Pancreas (tissue), 10 donors: Measurements from ENCODE around the gene PPP2R2B. TPM values are rescaled to one million over a fixed set of nuclear protein-coding genes. Genes with fewer than 3 reads are reported as not detected.

Source experiments
- ATAC-seq, 4 donors: fragments of 200-7000 bp; cut with Tn5 transposase; one replicate each; pipeline versions ENCODE4 v1.8.0 to v1.9.1; 2020; ENCODE audit warnings: mild to moderate bottlenecking in 4 of 4, moderate library complexity in 4 of 4
- DNase-seq, 6 donors: peaks; one replicate each; pipeline ENCODE4 v3.0.0-alpha.2; 2020
- FAIRE-seq: peaks from 2 replicates; lab custom pipeline; 2012; peaks lifted over from hg19 to GRCh38; lab: Jason Lieb, UNC
- H3K27ac ChIP-seq, 4 donors: fragments of 200-600 bp; sonication (generic); 1 replicate in 3 of 4; 2 replicates in 1 of 4; pipeline versions ENCODE4 v1.5.0 to v1.8.0; 2020
- H3K27me3 ChIP-seq, 4 donors: fragments of 200-600 bp; one replicate each; pipeline ENCODE4 v1.8.0; 2021
- H3K36me3 ChIP-seq, 3 donors: fragments of 200-600 bp; sonication (generic) in 1 of 3; one replicate each; pipeline versions ENCODE4 v1.5.0 to v1.8.0; 2020 to 2021
- H3K4me1 ChIP-seq, 3 donors: fragments of 200-600 bp; one replicate each; pipeline ENCODE4 v1.8.0; 2021
- H3K4me3 ChIP-seq, 4 donors: fragments of 200-600 bp; sonication (generic) in 2 of 4; one replicate each; pipeline versions ENCODE4 v1.5.0 to v1.8.0; 2020 to 2021
- H3K9me3 ChIP-seq, 4 donors: fragments of 200-600 bp; one replicate each; pipeline ENCODE4 v1.8.0; 2021
- CTCF ChIP-seq, 4 donors: fragments of 200-600 bp; sonication (generic) in 3 of 4; IDR thresholded peaks; one replicate each; pipeline versions ENCODE4 v1.5.0 to v1.8.0; 2021; ENCODE audit warnings: antibody characterized with exemption in 4 of 4
- WGBS, 2 donors: extraction: QIAGEN DNeasy Blood & Tissue Kit; methylation state at CpG; one replicate each; pipeline ENCODE4 v1.1.7; 2013; 5-methylcytosine and 5-hydroxymethylcytosine counted together
- intact Hi-C, 3 donors: fragments of 100-400 bp; cut with DNase I; formaldehyde crosslinking; loops; one replicate each; pipeline versions ENCODE4 v1.11.1 to v1.14.2; 2022
- polyA plus RNA-seq, 2 donors: library from polyadenylated mRNA; stranded (reverse); fragments of 200-250 nt; gene quantifications; one replicate each; pipeline ENCODE4 v1.2.3, GENCODE V29; 2013
- total RNA-seq, 6 donors: library from RNA; stranded (reverse); fragmentation: NEBNext Ultra II Directional in 4 of 6; extraction: Animal tissue kit (Norgen Biotek cat#: 25700) in 4 of 6; gene quantifications; one replicate each; pipeline versions ENCODE4 v1.2.1 to v1.2.4, GENCODE V29; 2021 to 2023
- donor health status: healthy with polysubstance abuse.
- donor health status: DM: no; HTN: no; CAD: no; lungs with moderate emphysema.
- donor health status: DM: no; HTN: no; CAD: no.
- donor health status: control.
- donor health status: control.
- donor health status: Bipolar disorder and iron deficiency.
- donor health status: DM: yes; HTN: yes; CAD: no.
- donor health status: DM: no; HTN: no; CAD: no.
- donor health status: DM: no; HTN: no; CAD: no.
- donor health status: DM: yes; HTN: yes; CAD: no.

The PPP2R2B gene
- total and polyA plus RNA-seq, 8 donors: 0.51 to 3.5 (median 0.81) TPM

- no peaks in the 10 kb centered on the region for H3K27me3 ChIP-seq
- H3K36me3 ChIP-seq: no peaks in the 10 kb centered on the region
- no peak for TF ChIP-seq CTCF (IDR thresholded peaks at IDR 0.05)
- H3K4me3 ChIP-seq: no peak overlapping the region
- no peak overlapping the region for H3K27ac ChIP-seq
- H3K4me1 ChIP-seq: no peaks in the 10 kb centered on the region
- 79 to 81% methylated on average over 2 of the region's 2 CpGs for WGBS, 2 donors
- DNase-seq (no peak), ATAC-seq (no peak), FAIRE-seq (no peak)
- intact Hi-C loops: loop anchor here (10.0 kb wide), 3 partner anchors 414 to 654 kb away; no protein-coding TSS in a partner anchor
- H3K9me3 ChIP-seq: no peaks in the 10 kb centered on the region
Observed at GRCh38 chr5:146540414-146540813, 338.1 kb downstream of the PPP2R2B start.

DNA sequence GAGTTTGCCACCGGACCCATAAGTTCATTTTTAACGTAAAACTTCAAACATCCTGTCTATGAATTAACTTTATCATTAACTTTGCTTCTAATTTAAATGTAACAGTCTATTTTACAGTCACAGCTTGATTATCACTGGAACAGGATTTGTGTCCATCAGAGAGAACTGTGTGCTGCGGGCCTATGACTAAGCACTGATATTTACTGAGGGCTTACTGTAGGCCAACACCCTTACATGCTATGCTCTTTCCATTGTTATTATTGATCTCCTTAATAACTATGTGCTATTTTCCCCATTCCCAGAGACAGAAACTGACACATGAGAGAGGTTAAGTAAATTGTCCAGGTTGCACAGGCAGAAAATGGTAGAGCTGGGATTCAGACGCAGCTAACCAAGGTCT is 338.6 kb downstream of the PPP2R2B start:
- no peaks in the 10 kb centered on the region for H3K27me3 ChIP-seq
- H3K4me3 ChIP-seq: no peak overlapping the region
- H3K4me1 ChIP-seq: no peaks in the 10 kb centered on the region
- FAIRE-seq (no peak), ATAC-seq (no peak), DNase-seq (no peak)
- H3K9me3 ChIP-seq: no peaks in the 10 kb centered on the region
- H3K36me3 ChIP-seq: no peaks in the 10 kb centered on the region
- 88 to 92% methylated on average over 4 of the region's 4 CpGs for WGBS, 2 donors
- no peak for TF ChIP-seq CTCF (IDR thresholded peaks at IDR 0.05)
- intact Hi-C loops: loop anchor here (5.0 to 10.0 kb wide), 4 partner anchors 415 to 655 kb away; no protein-coding TSS in a partner anchor
- no peak overlapping the region for H3K27ac ChIP-seq

GRCh38 chr5:146538432-146538831 is 340.1 kb downstream of the PPP2R2B start:
- FAIRE-seq (no peak), ATAC-seq (no peak), DNase-seq (no peak)
- H3K9me3 ChIP-seq: no peaks in the 10 kb centered on the region
- no peaks in the 10 kb centered on the region for H3K4me1 ChIP-seq
- H3K4me3 ChIP-seq: no peak overlapping the region
- 77 to 80% methylated on average over 3 of the region's 3 CpGs for WGBS, 2 donors
- intact Hi-C loops: loop anchor here in 1 of 3 donors (5.0 kb wide), 1 partner anchor 654 kb away; no protein-coding TSS in a partner anchor
- H3K36me3 ChIP-seq: no peaks in the 10 kb centered on the region
- no peak for TF ChIP-seq CTCF (IDR thresholded peaks at IDR 0.05)
- no peaks in the 10 kb centered on the region for H3K27me3 ChIP-seq
- no peak overlapping the region for H3K27ac ChIP-seq

DNA sequence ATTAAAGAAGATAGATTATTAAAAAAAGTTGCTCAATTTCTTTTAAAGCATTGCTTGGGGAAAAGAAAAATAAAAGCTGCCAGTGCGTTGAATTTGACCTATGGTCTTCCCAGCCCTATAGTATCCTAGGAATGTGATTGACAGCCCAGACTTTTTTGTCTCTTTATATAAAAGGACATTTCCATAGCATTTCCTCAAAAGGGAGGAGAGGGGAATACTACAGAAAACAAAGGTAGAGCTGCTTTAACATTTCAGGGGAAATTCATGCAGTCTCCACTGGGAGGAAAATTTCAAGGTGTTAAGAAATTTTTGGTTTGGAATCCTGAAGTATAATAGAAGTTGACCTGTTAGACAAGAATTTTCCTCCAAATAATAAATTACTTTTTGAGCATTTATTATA is 344.7 kb downstream of the PPP2R2B start:
- Histone ChIP-seq H3K27me3 (no peaks in the 10 kb centered on the region), H3K4me3 (no peak overlapping the region), H3K27ac (no peak overlapping the region), H3K4me1 (no peaks in the 10 kb centered on the region), H3K36me3 (no peaks in the 10 kb centered on the region), H3K9me3 (no peaks in the 10 kb centered on the region)
- 0% methylated on average over 1 of the region's 1 CpG for WGBS, 2 donors
- DNase-seq (no peak), FAIRE-seq (no peak), ATAC-seq (no peak)
- no peak for TF ChIP-seq CTCF (IDR thresholded peaks at IDR 0.05)
- intact Hi-C loops: no loop called here

- ATAC-seq (peak; percentile 82 to 97 (median 94)), DNase-seq (peak; percentile 56 to 83 (median 68)), FAIRE-seq (peak; percentile 37)
- Histone ChIP-seq H3K36me3 (no peaks in the 10 kb centered on the region), H3K27ac (no peak overlapping the region), H3K4me3 (no peak overlapping the region), H3K27me3 (no peaks in the 10 kb centered on the region), H3K9me3 (no peaks in the 10 kb centered on the region), H3K4me1 (no peaks in the 10 kb centered on the region)
- 30 to 37% methylated on average over 7 of the region's 7 CpGs for WGBS, 2 donors
- intact Hi-C loops: no loop called here
- TF ChIP-seq CTCF (IDR thresholded peaks at IDR 0.05): peak; percentile 51 to 76 (median 57)
Observed at GRCh38 chr5:146533260-146533857, 345.2 kb downstream of the PPP2R2B start.
